Spleen (tissue), 7 donors: ENCODE data around the gene FIGN.

Experiments
- POLR2A ChIP-seq, 3 donors: fragments of 450-650 bp; IDR thresholded peaks; one replicate each; pipeline ENCODE4 v1.5.1; 2017; ENCODE audit warnings: antibody characterized with exemption in 3 of 3, mild to moderate bottlenecking in 1 of 3
- TF ChIP-seq, protein P1 (sequence below), 11 experiments: fragments of 200-600 bp in 7 of 11; fragments of 450-650 bp in 4 of 11; sonication (generic) in 4 of 11; IDR thresholded peaks in 8 of 11; conservative IDR thresholded peaks in 3 of 11; 1 replicate in 7 of 11; 2 replicates in 4 of 11; pipeline versions ENCODE4 v1.4.0 to v1.8.0; 2016 to 2021; ENCODE audit warnings: antibody characterized with exemption in 11 of 11, inconsistent platforms in 4 of 11, mild to moderate bottlenecking in 1 of 11
- donor health status: DM: no; HTN: no; CAD: no; lungs with moderate emphysema.
- donor health status: DM: no; HTN: no; CAD: no.
- donor health status: DM: no; HTN: no; CAD: no.

DNA sequence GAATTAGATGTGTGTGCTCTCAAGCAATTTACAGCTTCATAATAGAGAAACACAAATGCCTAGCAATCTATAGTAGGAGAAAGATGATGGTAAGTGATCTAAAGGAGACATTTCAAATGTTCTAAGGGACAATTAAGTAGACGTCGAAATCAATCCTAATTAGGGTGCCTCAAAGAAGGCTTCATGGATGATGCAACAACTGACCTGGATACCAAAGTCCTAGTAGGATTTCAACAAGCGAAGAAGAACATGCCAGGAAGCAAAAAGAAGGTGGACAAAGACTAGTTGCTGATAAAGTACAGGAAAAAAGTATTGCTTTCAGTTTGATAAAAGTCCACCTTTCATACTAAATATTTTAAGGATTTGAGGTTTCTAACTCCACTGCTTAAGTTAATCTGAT lies 12.5 kb downstream of the FIGN start:
- no peak for TF ChIP-seq POLR2A (IDR thresholded peaks at IDR 0.05)
- TF ChIP-seq, protein P1, sequence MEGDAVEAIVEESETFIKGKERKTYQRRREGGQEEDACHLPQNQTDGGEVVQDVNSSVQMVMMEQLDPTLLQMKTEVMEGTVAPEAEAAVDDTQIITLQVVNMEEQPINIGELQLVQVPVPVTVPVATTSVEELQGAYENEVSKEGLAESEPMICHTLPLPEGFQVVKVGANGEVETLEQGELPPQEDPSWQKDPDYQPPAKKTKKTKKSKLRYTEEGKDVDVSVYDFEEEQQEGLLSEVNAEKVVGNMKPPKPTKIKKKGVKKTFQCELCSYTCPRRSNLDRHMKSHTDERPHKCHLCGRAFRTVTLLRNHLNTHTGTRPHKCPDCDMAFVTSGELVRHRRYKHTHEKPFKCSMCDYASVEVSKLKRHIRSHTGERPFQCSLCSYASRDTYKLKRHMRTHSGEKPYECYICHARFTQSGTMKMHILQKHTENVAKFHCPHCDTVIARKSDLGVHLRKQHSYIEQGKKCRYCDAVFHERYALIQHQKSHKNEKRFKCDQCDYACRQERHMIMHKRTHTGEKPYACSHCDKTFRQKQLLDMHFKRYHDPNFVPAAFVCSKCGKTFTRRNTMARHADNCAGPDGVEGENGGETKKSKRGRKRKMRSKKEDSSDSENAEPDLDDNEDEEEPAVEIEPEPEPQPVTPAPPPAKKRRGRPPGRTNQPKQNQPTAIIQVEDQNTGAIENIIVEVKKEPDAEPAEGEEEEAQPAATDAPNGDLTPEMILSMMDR (IDR thresholded peaks at IDR 0.05 in 8 of 11, conservative IDR thresholded peaks at IDR 0.05 in 3 of 11) = no peak
